HG03575 (cell line): ENCODE data around the gene PRSS57.
"Not testable (repeated sequence)": the region's sequence is repeated elsewhere in the genome, so short reads cannot be mapped to it uniquely, and the experiment has no call there.

Experiments
- ATAC-seq: cut with Tn5 transposase; IDR thresholded peaks from one replicate; pipeline ENCODE4 v1.9.1; 2021; ENCODE audit not compliant: unreplicated experiment, insufficient number of reproducible peaks, low FRiP score; ENCODE audit errors: extremely low read depth

The PRSS57 gene

GRCh38 chr19:703329-703650, 8.0 kb upstream of the PRSS57 start:
- ATAC-seq = no peak

GRCh38 chr19:702847-703246, 7.6 kb upstream of the PRSS57 start:
- not testable (repeated sequence) for ATAC-seq

GRCh38 chr19:699885-700284, 4.6 kb upstream of the PRSS57 start:
- ATAC-seq = not testable (repeated sequence)

- not testable (repeated sequence) for ATAC-seq
Observed at GRCh38 chr19:698529-698928, 3.3 kb upstream of the PRSS57 start.

- ATAC-seq = no peak
Observed at GRCh38 chr19:694481-695351, 536 bp downstream of the PRSS57 start.

- ATAC-seq = no peak
Observed at GRCh38 chr19:690203-690602, 5.0 kb downstream of the PRSS57 start.

- no peak for ATAC-seq
Observed at GRCh38 chr19:688992-689391, 6.3 kb downstream of the PRSS57 start.

GRCh38 chr19:688214-688613, 7.0 kb downstream of the PRSS57 start:
- no peak for ATAC-seq

- ATAC-seq = no peak
Observed at GRCh38 chr19:687569-688166, 7.6 kb downstream of the PRSS57 start.

- ATAC-seq = no peak
Observed at GRCh38 chr19:686589-687297, 8.5 kb downstream of the PRSS57 start.

GRCh38 chr19:685454-685931, 9.8 kb downstream of the PRSS57 start:
- no peak for ATAC-seq

- no peak for ATAC-seq
Observed at GRCh38 chr19:682678-683320, 12.5 kb downstream of the PRSS57 start.

- no peak for ATAC-seq
Observed at GRCh38 chr19:681029-682019, 13.9 kb downstream of the PRSS57 start.

GRCh38 chr19:680287-681028, 14.8 kb downstream of the PRSS57 start:
- ATAC-seq = peak; percentile 43

GRCh38 chr19:679418-680286, 15.6 kb downstream of the PRSS57 start:
- no peak for ATAC-seq

GRCh38 chr19:678791-679388, 16.4 kb downstream of the PRSS57 start:
- no peak for ATAC-seq
